GM18498 (cell line): ENCODE measurements around the gene DPY19L2.
"Not testable (repeated sequence)": the region's sequence is repeated elsewhere in the genome, so short reads cannot be mapped to it uniquely, and the experiment has no call there.

ENCODE experiments used
- ATAC-seq: cut with Tn5 transposase; IDR thresholded peaks from one replicate; pipeline ENCODE4 v1.9.1; 2021; ENCODE audit warnings: mild to moderate bottlenecking, moderate library complexity; ENCODE audit not compliant: unreplicated experiment

The DPY19L2 gene

GRCh38 chr12:63545298-63545916, 122.9 kb downstream of the DPY19L2 start:
- not testable (repeated sequence) for ATAC-seq

- not testable (repeated sequence) for ATAC-seq
Observed at GRCh38 chr12:63538656-63539055, 129.6 kb downstream of the DPY19L2 start.

DNA sequence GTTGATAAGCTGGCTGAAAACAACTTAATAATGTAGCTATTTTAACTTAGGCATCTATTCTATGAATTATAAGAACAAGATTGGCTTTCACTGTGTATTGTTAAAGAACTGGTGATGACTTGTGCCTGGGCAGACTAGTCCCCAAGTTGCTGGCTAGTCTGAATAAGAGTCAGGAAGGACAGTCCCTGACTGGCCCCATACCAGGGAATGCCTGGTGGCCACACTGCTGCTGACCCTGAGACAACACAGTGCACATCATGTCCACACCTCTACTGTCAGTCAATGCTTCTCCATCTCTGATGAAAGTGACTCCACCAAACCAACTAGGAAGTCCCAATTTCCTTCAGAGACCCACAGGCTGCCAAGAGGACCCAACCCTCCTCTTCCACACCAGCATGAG, 130.5 kb downstream of the DPY19L2 start:
- not testable (repeated sequence) for ATAC-seq

DNA sequence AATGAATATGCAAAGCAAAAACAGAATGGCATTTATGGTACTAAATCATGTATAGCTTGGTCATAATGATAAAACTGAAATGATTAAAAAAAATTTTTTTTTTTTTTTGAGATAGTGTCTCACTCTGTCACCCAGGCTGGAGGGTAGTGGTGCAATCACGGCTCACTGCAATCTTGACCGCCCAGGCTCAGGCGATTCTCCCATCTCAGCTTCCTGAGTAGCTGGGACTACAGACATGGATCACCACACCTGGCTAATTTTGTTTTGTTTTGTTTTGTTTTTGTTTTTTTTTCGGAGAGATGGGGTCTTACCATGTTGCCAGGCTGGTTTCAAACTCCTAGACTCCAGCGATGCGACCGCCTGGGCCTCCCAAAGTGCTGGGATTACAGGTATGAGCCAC, 138.7 kb downstream of the DPY19L2 start:
- ATAC-seq, result not testable (repeated sequence)

DNA sequence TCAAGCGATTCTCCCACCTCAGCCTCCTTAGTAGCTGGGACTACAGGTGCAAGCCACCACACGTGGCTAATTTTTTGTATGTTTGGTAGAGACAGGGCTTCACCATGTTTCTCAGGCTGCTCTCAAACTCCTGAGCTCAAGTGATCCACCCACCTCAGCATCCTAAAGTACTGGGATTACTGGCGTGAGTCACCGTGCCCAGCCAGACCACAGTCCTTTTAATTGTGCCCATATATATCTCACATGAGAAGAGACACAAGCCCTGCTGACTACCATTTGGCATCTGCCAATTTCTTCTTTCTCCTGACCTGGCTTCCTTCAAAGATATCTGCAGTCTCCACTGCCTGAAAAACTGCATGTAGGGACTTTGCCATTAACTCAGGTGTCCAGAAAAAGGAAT, 142.5 kb downstream of the DPY19L2 start:
- ATAC-seq, result no peak

GRCh38 chr12:63521706-63522105, 146.6 kb downstream of the DPY19L2 start:
- ATAC-seq, result no peak
